ENCODE data around the gene STC2.

Gene STC2

DNA sequence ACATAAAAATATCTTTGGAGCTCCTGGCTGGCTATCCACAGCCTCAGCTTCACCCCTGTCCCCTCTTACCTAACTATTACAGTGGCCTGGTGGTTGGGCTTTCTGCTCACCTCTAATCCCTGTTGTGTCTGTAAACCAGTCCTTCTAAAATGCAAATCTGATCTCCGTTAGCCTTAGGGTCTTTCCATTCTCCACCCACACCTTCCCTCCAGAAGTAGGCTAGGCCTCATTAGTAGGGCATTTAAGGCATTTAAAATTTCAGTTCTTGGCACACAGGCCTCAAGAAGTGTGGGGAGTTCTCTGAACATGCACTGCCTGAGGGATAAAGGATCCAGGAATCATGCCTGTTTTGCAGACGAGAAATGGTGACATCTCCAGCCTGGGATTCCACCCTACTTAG lies 26.4 kb upstream of the STC2 start:
- Histone ChIP-seq H3K4me1 (ENCODE audit: control insufficient read depth in 2 of 2, insufficient read depth in 1 of 2, low read depth in 1 of 2, low read length in 2 of 2) (peaks cover 0 to 8% of the 10 kb centered on the region in 2 donors), H4K8ac (ENCODE audit: low read depth, low read length) (no peak overlapping the region), H3K79me1 (ENCODE audit: low read depth, low read length) (no peaks in the 10 kb centered on the region), H3K9me3 (replicated peaks in 1 of 2; ENCODE audit: control insufficient read depth in 2 of 2, insufficient read depth in 1 of 2, low read depth in 1 of 2, low read length in 2 of 2) (no peaks in the 10 kb centered on the region), H3K27ac (replicated peaks; ENCODE audit: low read length) (no peak overlapping the region), H3K27me3 (ENCODE audit: control insufficient read depth in 3 of 3, insufficient read depth in 3 of 3, low read depth in 1 of 3, low read length in 3 of 3) (peaks cover 0 to 32% (median 0%) of the 10 kb centered on the region in 3 experiments), H2AK5ac (ENCODE audit: low read depth, low read length) (no peak overlapping the region), H4K91ac (ENCODE audit: low read depth, low read length, poor library complexity) (no peak overlapping the region), H2BK5ac (ENCODE audit: low read length) (no peak overlapping the region), H2BK15ac (ENCODE audit: low read length) (no peak overlapping the region), H2BK12ac (ENCODE audit: low read length) (no peak overlapping the region), H3K23ac (ENCODE audit: low read depth, low read length, poor library complexity) (no peak overlapping the region), H2BK120ac (ENCODE audit: low read depth, low read length) (no peak overlapping the region), H3K4me2 (ENCODE audit: insufficient read depth, low read length, poor library complexity, severe bottlenecking) (no peak overlapping the region), H3K14ac (ENCODE audit: low read length) (no peak overlapping the region), H2AFZ (ENCODE audit: low read length) (no peak overlapping the region), H3K9ac (ENCODE audit: low read depth, low read length, poor library complexity) (no peak overlapping the region), H3K4me3 (ENCODE audit: low read length in 2 of 2) (no peak overlapping the region), H3K18ac (ENCODE audit: low read length) (no peak overlapping the region), H3K4ac (ENCODE audit: low read length) (no peak overlapping the region), H3K36me3 (replicated peaks in 1 of 2; ENCODE audit: control insufficient read depth in 2 of 2, insufficient read depth in 2 of 2, low read length in 2 of 2) (no peaks in the 10 kb centered on the region)
- no peak for DNase-seq (ENCODE audit: low spot score)
- no CpG with 5 or more reads among the region's 2 CpGs for WGBS, 2 donors (ENCODE audit: extremely low coverage in 2 of 2, insufficient read length in 2 of 2, insufficient replicate concordance in 1 of 2)

DNA sequence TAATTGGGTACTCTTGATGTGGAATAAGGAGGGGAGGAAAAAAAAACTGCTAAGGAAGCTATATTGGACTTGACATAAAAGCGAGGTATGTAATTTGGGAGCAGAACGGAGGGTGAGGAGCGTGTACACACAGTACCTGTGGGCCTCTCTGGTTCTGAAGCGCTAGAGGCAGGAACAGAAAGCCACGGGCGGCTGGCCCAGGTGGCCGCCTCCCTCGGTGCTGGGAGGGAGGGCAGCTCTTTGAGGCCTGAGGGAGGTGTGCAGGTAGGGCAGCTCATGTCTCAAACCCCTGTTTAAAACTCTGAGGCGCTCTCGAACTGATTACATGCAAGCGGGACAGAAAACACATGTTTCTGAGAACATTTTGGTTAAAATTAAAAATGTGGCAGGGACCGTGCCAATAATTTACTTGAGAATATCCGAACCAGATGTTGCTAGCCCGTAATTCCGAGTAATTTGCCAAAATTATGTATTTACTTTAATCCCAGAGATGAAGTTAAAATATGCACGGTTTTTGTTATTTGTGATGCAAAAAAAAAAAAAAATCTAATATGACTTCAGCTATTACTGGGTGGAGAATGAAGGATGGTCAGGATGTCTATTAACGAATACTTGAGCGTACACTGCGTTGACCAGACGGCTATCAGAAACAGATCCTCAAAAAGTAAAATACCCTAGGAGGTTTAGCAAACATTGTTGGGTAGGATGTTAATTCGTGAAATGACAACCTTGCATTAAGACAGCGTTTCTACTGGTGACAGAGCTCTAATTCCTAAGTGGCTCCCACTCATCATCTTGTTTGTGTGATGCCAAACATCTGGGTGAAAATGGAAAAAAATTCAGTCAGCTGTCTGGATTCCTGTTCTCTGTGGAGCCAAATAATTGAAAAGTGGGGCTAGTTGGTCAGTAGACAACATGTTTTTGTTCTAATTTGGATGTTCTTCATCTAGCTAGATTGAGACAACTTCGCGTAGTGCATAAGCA lies 24.4 kb upstream of the STC2 start:
- WGBS, 2 donors (ENCODE audit: extremely low coverage in 2 of 2, insufficient read length in 2 of 2, insufficient replicate concordance in 1 of 2): no CpG with 5 or more reads among the region's 24 CpGs

DNA sequence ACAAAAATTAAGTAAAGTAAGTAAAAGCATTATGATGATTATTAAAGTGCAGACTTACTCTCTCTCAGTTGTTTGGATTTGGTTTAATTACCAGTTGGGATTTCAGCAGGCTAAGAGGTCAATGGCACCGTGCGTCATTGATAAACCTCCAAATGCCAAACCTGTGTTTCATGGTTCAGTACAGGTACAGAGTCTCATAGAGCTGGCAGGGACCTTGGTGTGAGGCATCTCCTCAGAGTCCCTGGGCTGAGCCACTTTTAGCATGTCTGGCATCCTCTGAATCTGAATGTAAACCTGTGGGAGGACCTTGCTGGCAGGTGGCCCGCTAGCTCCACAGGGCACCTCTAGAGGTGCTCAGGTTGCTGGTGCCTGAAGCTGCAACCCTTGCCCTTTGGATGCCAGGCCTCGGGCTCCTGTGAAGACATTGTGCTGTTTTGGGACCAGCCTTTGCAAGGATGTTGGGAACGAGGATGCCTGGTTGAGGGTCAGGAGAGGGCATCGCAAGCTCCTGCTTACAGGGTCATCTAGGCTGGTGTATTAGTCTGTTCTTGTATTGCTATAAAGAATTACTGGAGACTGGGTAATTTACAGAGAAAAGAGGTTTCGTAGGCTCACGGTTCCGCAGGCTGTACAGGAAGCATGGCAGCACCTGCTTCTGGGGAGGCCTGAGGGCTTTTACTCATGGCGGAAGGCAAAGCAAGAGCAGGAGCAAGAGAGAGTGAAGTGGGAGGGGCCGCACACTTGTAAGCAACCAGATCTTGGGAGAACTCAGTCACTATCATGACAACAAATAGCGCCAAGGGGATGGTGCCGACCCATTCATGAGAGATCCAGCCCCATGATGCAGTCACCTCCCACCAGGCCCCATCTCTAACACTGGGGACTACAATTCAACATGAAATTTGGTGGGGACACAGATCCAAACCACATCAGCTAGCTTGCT lies 14.9 kb upstream of the STC2 start:
- Histone ChIP-seq H2BK5ac (ENCODE audit: low read length) (no peak overlapping the region), H3K9ac (ENCODE audit: low read depth, low read length, poor library complexity) (peak overlapping the region; percentile 45), H3K36me3 (replicated peaks in 1 of 2; ENCODE audit: control insufficient read depth in 2 of 2, insufficient read depth in 2 of 2, low read length in 2 of 2) (no peaks in the 10 kb centered on the region), H3K4me3 (ENCODE audit: low read length in 2 of 2) (no peak overlapping the region), H2AFZ (ENCODE audit: low read length) (no peak overlapping the region), H3K4me2 (ENCODE audit: insufficient read depth, low read length, poor library complexity, severe bottlenecking) (no peak overlapping the region), H4K91ac (ENCODE audit: low read depth, low read length, poor library complexity) (no peak overlapping the region), H3K14ac (ENCODE audit: low read length) (no peak overlapping the region), H2AK5ac (ENCODE audit: low read depth, low read length) (peak overlapping the region; percentile 21), H2BK15ac (ENCODE audit: low read length) (no peak overlapping the region), H3K4me1 (ENCODE audit: control insufficient read depth in 2 of 2, insufficient read depth in 1 of 2, low read depth in 1 of 2, low read length in 2 of 2) (peaks cover 0 to 10% of the 10 kb centered on the region in 2 donors), H2BK12ac (ENCODE audit: low read length) (no peak overlapping the region), H3K4ac (ENCODE audit: low read length) (no peak overlapping the region), H2BK120ac (ENCODE audit: low read depth, low read length) (peak overlapping the region; percentile 43), H3K23ac (ENCODE audit: low read depth, low read length, poor library complexity) (no peak overlapping the region), H3K18ac (ENCODE audit: low read length) (peak overlapping the region; percentile 64), H3K27ac (replicated peaks; ENCODE audit: low read length) (no peak overlapping the region), H3K79me1 (ENCODE audit: low read depth, low read length) (no peaks in the 10 kb centered on the region), H3K27me3 (ENCODE audit: control insufficient read depth in 3 of 3, insufficient read depth in 3 of 3, low read depth in 1 of 3, low read length in 3 of 3) (peaks cover 0 to 25% (median 0%) of the 10 kb centered on the region in 3 experiments), H3K9me3 (replicated peaks in 1 of 2; ENCODE audit: control insufficient read depth in 2 of 2, insufficient read depth in 1 of 2, low read depth in 1 of 2, low read length in 2 of 2) (no peaks in the 10 kb centered on the region), H4K8ac (ENCODE audit: low read depth, low read length) (no peak overlapping the region)
- no peak for DNase-seq (ENCODE audit: low spot score)
- no CpG with 5 or more reads among the region's 13 CpGs for WGBS, 2 donors (ENCODE audit: extremely low coverage in 2 of 2, insufficient read length in 2 of 2, insufficient replicate concordance in 1 of 2)

More for the DNA sequence above, 24.4 kb upstream of the STC2 start:
- H3K27ac ChIP-seq (replicated peaks; ENCODE audit: low read length): no peak overlapping the region
- H3K4ac ChIP-seq (ENCODE audit: low read length): no peak overlapping the region
- no peak for DNase-seq (ENCODE audit: low spot score)
- H3K14ac ChIP-seq (ENCODE audit: low read length): no peak overlapping the region
- H3K27me3 ChIP-seq (ENCODE audit: control insufficient read depth in 3 of 3, insufficient read depth in 3 of 3, low read depth in 1 of 3, low read length in 3 of 3): peaks cover 0 to 26% (median 0%) of the 10 kb centered on the region in 3 experiments
- H3K4me3 ChIP-seq (ENCODE audit: low read length in 2 of 2): no peak overlapping the region
- H4K8ac ChIP-seq (ENCODE audit: low read depth, low read length): no peak overlapping the region
- no peak overlapping the region for H2AK5ac ChIP-seq (ENCODE audit: low read depth, low read length)
- no peak overlapping the region for H3K9ac ChIP-seq (ENCODE audit: low read depth, low read length, poor library complexity)
- H2BK120ac ChIP-seq (ENCODE audit: low read depth, low read length): no peak overlapping the region
- no peak overlapping the region for H2BK5ac ChIP-seq (ENCODE audit: low read length)
- no peaks in the 10 kb centered on the region for H3K36me3 ChIP-seq (replicated peaks in 1 of 2; ENCODE audit: control insufficient read depth in 2 of 2, insufficient read depth in 2 of 2, low read length in 2 of 2)
- H3K79me1 ChIP-seq (ENCODE audit: low read depth, low read length): no peaks in the 10 kb centered on the region
- H3K18ac ChIP-seq (ENCODE audit: low read length): no peak overlapping the region
- no peak overlapping the region for H2BK15ac ChIP-seq (ENCODE audit: low read length)
- H2AFZ ChIP-seq (ENCODE audit: low read length): no peak overlapping the region
- H3K4me2 ChIP-seq (ENCODE audit: insufficient read depth, low read length, poor library complexity, severe bottlenecking): no peak overlapping the region
- no peaks in the 10 kb centered on the region for H3K9me3 ChIP-seq (replicated peaks in 1 of 2; ENCODE audit: control insufficient read depth in 2 of 2, insufficient read depth in 1 of 2, low read depth in 1 of 2, low read length in 2 of 2)
- no peak overlapping the region for H2BK12ac ChIP-seq (ENCODE audit: low read length)
- H3K4me1 ChIP-seq (ENCODE audit: control insufficient read depth in 2 of 2, insufficient read depth in 1 of 2, low read depth in 1 of 2, low read length in 2 of 2): peaks cover 0 to 8% of the 10 kb centered on the region in 2 donors
- no peak overlapping the region for H3K23ac ChIP-seq (ENCODE audit: low read depth, low read length, poor library complexity)
- no peak overlapping the region for H4K91ac ChIP-seq (ENCODE audit: low read depth, low read length, poor library complexity)

Measured in neuronal stem cell (in vitro differentiated cells).